Ureter (tissue), 1 donor: ENCODE measurements around the gene ASTN2. TPM values are rescaled to one million over a fixed set of nuclear protein-coding genes. Genes with fewer than 3 reads are reported as not detected.

Experiments
- DNase-seq: peaks from one replicate; pipeline ENCODE4 v3.0.0-alpha.2; 2020; ENCODE audit warnings: low spot score
- total RNA-seq: library from RNA; stranded (reverse); gene quantifications from one replicate; pipeline ENCODE4 v1.2.4, GENCODE V29; 2023
- donor health status: DM: yes; HTN: yes; CAD: no.

The ASTN2 gene
- total RNA-seq, 1 donor from 2014 or later = 19.6 TPM

DNA sequence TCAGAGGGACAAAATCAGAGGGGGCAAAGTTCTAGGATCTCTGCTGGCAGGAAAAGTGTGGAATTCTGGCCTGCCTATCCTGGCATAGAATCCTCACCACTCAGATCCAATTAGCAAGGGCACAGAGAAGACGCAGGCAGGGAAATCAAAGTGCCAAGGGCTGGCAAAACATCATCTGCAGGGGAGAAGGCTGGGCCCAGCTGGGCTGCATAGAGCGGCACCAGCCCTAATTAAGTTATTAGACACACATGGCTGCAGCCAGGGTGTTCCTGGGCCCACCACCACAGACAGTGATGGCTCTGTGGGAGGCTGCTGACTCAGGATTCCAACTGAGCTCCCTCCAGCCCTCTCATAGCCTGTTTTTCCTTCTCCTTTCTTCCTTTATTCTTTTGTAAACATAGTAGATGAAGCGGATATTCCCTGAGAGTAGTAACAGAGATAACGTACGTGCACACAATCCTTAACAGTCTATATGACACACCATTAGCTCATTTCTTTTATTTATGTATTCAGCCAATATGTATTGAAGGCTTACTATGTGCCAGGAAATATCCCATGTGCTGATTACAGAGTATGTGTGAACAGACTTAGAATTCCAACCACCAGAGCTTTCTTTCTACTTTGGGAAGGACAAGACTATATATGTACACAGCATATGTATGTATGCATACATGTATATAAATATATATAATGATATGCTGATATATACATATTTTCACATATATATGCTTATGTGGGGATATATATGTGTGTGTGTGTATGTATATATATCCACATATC, 236.1 kb downstream of the ASTN2 start:
- no peak for DNase-seq

DNA sequence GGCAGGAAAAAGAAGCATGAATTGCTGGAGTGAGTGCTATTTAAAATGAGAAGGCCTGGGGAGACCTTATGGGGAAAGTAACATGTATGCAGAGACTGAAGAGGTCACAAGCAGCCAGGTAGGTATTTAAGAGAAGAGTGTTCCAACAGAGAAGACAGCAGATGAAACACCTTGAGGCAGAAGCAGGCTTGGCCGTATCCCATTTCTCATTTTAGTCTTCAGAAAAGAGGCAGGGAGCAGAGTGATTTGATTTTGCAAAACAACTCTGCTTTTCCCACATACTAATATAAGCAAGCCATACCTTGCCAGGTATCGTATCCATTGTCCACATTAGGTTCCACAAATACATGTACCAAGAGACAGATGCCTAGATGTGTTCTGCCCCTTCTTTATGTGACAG, 244.3 kb downstream of the ASTN2 start:
- no peak for DNase-seq

DNA sequence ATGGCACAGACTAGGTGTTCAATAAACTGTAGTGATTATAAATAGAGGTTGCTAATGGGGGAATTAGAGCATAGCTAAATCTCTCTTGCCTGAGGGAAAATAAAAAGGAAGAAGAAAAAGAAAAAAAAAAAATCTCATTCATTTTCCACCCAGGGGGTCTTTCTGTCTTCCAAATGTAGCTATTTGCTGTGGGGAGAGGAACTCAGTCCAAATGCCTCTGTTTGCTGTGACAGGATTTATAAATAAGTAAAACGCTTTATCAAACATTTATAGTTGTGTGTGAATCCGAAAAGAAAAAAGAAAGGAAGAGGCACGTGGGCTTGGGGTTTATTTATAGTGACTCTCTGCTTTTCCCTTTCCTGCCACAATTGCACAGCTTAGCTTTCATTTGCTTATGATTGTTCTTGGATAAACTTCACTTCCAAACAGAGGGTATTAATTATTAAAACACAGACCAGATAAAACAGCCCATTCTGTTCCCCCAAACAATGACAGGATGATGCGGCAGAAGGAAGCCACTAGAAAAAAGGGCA, 245.7 kb downstream of the ASTN2 start:
- DNase-seq = no peak

DNA sequence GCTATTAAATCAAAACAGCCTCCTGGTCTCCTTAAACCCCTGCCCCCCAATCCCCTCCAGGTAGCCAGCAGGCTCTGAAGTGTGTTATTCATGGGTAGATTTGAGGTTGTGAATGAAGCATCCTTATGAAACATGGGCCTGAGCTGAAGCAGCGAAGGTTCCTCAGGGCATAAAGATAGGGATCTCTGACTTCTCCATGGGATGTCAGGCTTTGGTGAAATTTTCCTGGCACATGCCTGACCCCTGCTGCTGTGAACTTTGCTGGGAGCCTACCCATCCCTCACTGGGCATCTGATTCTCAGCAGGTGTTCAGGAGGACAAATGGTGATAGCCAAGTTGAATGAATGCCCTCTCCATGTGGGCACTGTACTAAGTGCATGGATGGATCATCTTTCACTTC, 250.3 kb downstream of the ASTN2 start:
- DNase-seq = no peak

DNA sequence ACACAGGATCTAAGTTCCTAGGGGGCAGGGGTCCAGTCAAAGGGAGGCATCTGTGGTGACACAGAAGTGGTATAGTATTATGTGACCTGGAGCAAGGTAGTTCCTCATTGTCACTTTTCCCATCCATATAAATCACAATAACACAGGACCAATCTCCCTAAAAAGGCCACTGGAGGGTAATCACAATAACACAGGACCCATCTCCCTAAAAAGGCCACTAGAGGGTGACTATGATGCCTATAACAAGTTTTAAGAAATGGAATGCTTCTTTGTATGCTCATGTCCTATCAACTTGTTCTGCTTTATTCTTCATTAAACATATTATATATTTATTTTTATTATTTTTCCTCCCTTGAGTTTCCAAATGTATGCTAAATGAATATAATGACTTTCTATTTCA, 254.6 kb downstream of the ASTN2 start:
- DNase-seq = no peak

DNA sequence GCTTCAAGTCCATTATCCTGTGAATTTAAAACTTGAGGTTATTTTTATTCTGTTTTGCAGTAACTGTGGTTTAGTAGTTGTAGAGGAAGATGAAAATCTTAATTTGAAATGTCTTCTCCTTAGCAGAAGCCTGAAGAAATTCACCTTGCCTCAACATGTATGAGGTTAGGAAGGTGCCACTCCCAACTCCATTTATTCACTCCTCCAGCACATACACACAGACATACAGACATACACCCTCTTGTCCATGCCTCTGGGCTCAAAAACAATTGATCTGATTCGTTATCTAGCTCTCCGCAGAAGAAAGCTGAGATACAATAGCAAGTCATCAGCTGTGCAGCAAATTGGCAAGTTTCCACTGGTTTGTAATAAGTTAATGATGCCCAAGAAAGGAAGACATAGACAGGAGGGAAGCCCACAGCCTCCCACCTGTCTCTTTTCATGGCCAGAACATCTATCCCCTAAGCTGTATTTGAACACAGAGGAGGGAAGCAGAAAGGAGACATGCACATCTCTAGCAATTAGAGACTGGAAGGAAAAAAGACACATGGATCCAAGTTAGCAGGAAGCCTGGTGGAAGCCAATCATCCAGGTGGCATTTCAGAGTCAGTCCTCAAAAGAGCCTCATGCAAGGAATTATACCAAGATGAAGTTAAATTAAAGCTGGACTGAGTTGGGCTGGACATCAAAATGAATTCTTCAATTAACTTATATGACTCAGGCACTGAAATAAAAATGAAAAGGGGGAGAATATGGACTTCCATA, 257.9 kb downstream of the ASTN2 start:
- no peak for DNase-seq

DNA sequence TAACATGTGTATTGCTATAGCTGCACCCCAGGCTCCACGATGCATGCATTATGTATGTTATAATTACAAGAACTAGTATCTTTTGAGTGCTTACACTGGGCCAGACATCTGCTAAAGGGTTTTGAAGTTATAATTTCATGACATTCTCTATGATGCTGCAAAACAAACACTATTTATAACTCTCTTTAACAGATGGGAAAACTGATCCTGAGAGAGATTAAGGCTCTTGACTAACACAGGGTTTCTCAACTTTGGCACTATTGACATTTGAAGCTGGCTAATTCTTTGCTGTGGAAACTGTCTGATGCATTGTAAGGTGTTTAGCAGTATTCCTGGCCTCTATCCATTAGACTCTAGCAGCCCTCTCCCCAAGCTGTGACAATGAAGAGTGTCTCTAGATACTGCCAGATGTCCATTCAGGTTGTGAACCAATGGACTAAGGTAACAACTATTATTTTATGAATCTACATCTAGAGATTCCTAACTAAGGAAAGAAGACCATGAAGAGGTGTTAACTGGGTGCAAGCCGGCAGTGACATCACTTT, 258.6 kb downstream of the ASTN2 start:
- no peak for DNase-seq

DNA sequence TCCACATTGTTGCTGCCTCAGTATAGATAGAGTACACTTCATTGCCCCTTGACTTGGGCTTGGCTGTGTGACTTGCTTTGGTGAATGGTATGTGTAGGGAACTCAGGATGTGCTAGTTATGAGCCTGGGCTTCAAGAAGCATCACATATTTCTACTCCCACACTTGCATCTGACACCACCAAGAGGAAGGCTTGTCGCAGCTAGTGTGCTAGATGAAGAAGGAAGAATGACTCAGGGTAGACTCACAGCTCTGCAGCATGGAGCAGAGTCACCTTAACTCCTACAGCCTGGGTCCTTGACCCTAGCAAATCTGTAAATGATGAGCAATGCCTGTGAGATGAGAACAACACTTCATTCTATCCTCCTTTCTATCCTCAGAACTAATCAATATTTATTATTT, 261.8 kb downstream of the ASTN2 start:
- no peak for DNase-seq

DNA sequence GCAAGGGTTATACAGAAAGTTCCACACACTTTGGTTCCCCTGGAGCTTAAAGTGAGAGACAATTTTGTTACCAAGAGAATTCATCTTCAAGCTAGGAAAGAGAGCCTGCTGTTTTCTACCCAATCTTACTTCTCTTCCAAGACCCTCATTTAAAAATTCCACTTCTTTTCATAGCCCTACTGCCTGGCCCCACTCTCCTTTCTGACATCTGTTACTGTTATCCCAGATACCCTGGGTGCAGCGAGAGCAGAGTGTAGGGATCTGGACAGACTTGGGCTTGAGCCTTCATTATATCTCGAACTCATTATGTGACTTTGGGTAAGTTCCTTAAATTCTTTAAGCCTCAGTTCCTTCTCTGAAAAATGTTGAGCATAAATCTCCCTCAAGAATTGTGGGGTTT, 263.1 kb downstream of the ASTN2 start:
- no peak for DNase-seq

DNA sequence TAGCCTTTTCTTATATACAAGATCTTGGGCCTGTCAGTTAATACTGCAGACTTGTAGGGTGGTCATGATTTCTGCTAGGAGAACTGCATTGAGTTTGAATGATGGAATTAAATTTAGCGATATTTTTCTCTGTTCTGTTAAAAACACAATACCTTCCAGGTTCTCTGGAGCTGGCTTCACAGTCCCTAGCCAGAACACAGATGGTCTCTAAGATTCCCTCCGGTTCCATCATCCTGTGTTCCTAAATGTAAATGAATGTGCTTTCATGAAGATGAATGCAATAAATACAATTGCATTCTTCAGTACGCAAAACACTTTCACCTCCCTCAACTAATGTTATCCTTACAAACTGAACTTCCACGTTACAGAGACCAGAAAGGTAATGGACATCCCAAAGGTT, 264.9 kb downstream of the ASTN2 start:
- no peak for DNase-seq

DNA sequence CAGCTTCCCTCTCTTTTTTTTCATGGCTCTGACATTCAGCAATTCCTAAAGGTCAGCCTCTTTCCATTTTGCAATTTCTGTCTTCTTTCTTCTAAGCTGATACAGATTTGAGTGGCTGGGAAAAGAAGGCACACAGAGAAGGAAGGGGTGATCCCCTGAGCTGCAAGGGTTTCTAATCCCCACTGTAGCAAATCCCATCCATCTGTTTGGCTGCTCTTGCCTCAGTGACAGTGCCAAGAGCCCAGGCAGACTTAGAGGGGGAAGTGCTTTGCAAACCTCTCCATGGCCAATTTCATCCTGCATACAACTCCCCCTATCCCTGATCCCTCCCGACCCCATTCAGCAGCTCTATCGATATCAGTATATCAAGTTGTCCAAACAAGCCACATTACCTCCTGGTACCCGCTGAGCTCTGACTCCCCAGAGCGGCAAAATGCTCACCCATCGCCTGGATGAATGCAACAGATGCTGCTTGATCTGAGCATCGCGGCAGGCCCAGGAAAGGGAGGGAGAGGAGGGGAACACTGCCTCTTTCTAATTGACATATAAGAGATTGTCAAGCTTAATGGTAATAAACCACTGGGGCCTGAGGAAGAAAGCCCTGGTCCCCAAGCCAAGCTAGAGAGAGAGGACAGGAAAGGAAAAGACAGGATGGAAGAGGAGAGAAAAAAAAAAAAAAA, 268.9 kb downstream of the ASTN2 start:
- DNase-seq = no peak

DNA sequence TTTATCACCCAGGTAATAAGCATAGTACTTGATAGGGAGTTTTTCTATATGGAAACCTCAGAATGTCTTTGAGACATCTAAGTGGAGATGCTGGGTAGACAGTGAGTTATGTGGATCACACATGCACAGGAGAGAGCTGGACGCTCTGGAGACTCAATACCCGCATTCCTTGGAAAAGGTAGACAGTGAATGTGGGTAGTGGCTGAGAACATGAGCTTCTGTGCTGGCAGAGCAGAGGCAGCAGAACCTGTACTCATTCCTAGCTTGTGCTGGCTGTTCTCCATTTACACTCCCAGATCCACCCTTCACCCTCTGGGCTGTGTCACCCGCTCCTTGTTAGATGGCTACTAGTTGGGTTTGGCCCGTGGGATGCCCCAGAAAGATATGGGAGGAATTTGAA, 269.8 kb downstream of the ASTN2 start:
- no peak for DNase-seq

DNA sequence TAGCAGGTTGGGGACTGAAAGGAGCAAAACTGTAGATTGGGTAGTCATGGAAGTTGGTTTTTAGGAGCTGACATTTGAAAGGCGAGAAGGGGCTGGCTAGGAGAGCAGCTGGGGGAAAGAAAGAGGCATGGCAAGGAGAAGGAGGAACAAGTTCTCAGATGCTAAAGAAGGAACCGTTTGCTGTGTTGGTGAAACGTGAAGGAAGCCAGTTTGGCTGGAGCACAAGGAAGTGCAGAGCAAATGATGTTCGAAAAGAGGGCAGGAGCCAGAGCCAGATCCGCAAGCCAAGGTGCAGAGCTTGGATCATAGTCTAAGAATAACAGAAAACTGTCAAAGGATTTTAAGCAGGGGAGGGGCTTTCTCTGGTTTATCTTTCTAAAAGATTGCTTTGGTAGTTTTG, 276.6 kb downstream of the ASTN2 start:
- DNase-seq = no peak

DNA sequence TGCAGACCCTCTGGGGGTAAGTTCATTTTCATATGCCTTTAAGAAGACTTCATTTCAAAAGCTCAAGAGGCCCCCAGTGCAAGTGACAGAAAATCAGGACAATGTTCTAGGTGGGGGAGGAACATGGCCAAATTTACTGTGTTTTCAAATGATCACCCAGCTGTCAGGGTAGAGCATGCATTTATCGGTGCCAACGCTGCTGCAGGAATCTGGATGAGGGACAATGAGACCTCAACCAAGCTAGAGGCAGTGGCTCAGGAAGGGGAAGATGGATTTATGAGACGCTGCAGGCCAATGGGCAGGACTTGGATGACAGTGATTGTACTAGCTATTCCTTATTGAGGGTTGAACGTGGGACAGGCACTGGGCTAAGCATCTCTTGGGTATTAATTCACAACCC, 278.4 kb downstream of the ASTN2 start:
- DNase-seq = no peak

DNA sequence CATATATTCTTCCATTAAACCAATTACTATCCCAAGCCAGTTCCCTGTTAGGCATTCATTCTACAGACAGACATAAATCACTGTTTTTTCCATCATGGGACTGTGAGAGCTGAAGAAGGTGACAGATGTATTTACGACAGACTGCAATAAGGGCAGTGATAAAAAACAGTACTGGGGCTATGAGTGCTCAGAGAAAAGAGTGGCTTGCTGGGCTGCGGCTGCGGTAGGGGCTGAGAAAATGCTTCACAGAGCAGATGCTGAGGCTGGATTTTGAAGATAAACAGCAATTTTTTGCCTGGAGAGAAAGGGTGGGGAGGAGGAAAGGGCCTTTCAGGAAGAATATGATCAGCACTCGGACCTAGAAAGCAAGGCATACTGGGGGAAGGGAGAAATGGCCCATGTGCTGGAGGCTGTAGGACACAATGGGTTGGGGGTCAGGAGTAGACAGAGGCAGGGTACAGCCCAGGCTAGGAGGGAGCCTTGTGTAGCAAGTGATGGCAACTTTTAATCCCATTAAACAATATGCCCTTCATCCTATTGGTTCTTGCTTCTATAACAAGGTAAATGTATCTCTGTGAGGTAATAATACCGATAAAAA, 279.3 kb downstream of the ASTN2 start:
- no peak for DNase-seq

DNA sequence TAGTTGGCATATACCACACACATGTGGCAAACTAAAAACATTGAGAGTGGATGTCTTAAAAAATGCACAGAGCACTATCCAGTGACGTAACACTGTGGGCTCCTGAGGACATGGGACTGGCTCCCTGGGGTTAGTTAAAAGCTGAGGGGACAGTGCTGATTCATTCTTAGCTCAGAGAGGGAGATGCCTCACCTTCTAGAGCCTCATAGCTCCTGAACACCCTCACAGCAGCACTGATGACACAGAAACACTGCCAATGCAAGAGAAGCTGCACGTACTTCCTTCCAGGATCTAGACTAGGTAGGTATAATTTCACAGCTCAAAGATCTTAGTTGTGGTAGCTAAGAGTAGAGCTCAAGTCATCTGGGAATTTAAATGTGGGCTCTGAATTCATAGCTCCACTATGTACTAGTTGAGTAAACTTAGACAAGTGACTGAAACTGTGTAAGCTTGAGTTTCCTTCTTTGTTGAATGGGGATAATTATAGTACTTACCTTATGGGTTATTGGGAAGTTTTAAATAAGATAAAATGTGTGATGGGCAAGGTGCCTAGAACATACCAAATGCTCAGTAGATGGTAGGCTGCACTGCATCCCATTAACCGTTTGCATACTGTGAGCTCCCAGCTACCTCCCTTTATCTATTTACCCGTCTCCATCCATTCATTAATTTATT, 279.9 kb downstream of the ASTN2 start:
- no peak for DNase-seq

DNA sequence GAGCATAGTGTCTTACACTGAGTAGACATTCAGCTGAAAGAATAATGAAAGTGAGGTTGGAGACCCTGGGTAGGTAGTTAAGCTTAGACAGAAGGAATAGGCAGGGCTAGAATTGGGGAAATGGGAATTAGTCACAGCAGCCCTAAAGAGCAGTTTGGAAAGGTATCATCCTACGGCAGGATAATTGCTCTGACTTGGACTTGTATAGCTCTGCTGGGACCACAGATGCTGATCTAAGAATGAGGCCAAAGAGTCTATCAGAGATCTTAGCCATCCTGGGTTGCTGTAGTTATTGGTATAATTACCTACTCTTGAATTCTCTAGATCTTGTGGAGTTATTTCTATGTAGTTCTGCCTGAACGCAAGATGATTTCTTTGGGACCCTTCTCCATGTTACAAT, 288.0 kb downstream of the ASTN2 start:
- no peak for DNase-seq

DNA sequence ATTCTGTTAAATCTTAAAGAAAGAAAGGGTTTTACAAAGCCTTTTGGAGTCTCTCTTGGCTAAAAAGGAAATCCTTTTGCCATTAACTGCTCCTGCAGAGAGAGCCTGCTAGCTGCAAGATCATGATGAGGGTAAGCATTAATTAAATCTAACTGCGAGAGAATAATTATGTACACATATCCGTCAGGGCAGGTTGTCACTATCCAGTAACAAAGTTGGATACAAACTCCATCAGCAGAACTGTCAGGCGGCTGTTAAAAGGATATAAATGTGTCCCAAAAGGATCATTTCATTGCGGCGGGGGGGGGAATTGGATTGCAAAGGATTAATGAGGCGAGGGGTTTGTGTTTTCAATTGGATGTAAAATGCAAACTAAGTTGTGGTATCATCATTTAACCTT, 289.3 kb downstream of the ASTN2 start:
- DNase-seq = no peak

DNA sequence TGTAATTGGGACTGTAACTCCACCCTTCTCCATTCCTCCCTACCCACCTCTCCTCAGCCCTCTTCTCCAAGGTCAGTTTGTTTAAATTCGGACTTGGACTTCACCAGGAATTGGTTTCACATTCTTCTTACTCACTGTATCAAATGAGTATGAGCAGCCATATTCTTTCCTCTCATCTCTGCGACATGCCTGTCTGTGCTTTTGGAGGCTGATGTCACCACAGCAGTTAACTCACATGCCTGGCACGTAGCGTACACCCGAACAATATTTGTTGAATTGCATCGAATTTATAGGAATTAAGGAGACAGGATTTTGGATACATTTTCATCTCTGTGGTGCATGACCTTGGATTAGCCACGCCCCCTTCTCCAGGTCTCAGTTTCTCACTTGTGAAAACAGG, 291.1 kb downstream of the ASTN2 start:
- no peak for DNase-seq

DNA sequence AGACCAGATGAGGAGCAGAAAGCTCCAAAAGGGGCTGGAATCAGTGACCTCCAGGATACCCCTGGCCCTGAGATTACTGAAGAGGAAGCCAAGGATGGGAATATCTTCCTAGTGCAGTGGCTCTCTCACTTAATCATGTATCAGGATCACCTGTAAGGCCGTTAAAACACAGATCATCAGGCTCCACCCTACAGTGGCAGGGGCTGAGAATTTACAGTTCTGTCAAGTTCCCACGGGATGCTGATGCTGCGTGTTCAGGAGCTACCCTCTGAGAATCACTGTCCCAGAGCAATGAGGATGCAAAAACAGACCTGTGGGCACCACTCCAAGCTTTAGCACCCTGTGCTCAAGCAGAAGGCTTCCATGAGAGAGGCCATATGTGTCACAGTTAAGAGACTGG, 291.9 kb downstream of the ASTN2 start:
- DNase-seq = no peak

DNA sequence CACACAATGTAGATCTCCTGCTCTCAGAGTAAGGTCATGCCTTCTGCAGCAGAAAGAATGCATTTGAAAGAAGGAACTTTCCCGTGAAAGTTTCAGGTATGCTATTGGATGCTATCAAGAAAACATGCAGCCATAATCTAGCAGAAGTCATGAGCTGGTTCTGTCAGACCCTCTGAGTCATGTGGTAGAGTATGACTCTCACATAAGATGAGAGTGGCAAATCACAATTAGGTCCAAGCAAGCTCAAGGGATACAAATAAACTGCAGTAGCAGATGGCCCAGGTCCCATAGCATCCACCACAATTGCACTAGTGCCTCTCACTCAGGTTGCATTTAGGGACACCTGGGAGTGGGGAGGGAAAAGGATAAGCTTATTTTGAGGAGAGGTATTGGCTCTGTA, 292.8 kb downstream of the ASTN2 start:
- DNase-seq = no peak
